ENCODE results near the gene NHSL2. TPM values are rescaled to one million over a fixed set of nuclear protein-coding genes. Genes with fewer than 3 reads are reported as not detected.

The NHSL2 gene
- total RNA-seq, 4 donors from 2014 or later = 1.5 to 2.7 (median 2.1) TPM

DNA sequence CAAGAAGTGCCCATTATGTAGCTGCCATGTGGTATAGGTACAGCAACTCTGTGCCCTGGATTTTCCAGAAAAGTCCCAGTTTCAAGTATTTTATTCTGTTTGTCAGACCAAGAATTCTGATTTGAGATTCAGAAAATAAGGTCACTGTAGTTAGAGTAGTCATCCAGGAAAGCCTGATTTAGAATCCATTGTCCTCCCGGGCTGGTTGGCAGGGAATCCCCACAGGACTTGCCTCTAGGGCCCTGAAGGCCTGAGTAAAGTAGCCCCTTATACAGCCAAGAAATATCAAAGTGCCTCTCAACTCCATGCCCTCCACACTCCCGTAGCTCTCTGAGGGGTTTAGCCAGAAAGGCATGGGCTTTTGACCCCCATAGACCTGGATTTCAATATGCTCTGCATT is 184.7 kb downstream of the NHSL2 start:
- H3K27me3 ChIP-seq = no peaks in the 10 kb centered on the region
- TF ChIP-seq, protein P1, sequence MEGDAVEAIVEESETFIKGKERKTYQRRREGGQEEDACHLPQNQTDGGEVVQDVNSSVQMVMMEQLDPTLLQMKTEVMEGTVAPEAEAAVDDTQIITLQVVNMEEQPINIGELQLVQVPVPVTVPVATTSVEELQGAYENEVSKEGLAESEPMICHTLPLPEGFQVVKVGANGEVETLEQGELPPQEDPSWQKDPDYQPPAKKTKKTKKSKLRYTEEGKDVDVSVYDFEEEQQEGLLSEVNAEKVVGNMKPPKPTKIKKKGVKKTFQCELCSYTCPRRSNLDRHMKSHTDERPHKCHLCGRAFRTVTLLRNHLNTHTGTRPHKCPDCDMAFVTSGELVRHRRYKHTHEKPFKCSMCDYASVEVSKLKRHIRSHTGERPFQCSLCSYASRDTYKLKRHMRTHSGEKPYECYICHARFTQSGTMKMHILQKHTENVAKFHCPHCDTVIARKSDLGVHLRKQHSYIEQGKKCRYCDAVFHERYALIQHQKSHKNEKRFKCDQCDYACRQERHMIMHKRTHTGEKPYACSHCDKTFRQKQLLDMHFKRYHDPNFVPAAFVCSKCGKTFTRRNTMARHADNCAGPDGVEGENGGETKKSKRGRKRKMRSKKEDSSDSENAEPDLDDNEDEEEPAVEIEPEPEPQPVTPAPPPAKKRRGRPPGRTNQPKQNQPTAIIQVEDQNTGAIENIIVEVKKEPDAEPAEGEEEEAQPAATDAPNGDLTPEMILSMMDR (IDR thresholded peaks at IDR 0.05 in 4 of 5, conservative IDR thresholded peaks at IDR 0.05 in 1 of 5) = no peak
- no peak for TF ChIP-seq POLR2A (IDR thresholded peaks at IDR 0.05)
- H3K4me1 ChIP-seq = no peaks in the 10 kb centered on the region
- intact Hi-C loops (cut with DNase I; ENCODE audit: low total_unique reads) = no loop called here
- no peaks in the 10 kb centered on the region for H3K9me3 ChIP-seq
- H3K36me3 ChIP-seq = no peaks in the 10 kb centered on the region
- H3K4me3 ChIP-seq = no peak overlapping the region
- DNase-seq (no peak), ATAC-seq (no peak)
- in situ Hi-C loops (cut with MboI; ENCODE audit: low sequenced_read_pairs in 4 of 4) = no loop called here
- no peak overlapping the region for H3K27ac ChIP-seq

- in situ Hi-C loops (cut with MboI; ENCODE audit: low sequenced_read_pairs in 4 of 4) = no loop called here
- no peak overlapping the region for H3K27ac ChIP-seq
- no peaks in the 10 kb centered on the region for H3K9me3 ChIP-seq
- no peaks in the 10 kb centered on the region for H3K4me1 ChIP-seq
- no peak for ATAC-seq
- TF ChIP-seq, protein P1 (IDR thresholded peaks at IDR 0.05 in 4 of 5, conservative IDR thresholded peaks at IDR 0.05 in 1 of 5) = no peak
- TF ChIP-seq POLR2A (IDR thresholded peaks at IDR 0.05) = no peak
- intact Hi-C loops (cut with DNase I; ENCODE audit: low total_unique reads) = no loop called here
- no peaks in the 10 kb centered on the region for H3K27me3 ChIP-seq
- DNase-seq = no peak
- H3K4me3 ChIP-seq = no peak overlapping the region
- no peaks in the 10 kb centered on the region for H3K36me3 ChIP-seq
These were observed 186.5 kb downstream of the NHSL2 start for GRCh38 chrX:72097098-72097497.

- Histone ChIP-seq H3K27me3 (no peaks in the 10 kb centered on the region), H3K4me3 (no peak overlapping the region), H3K4me1 (no peaks in the 10 kb centered on the region), H3K36me3 (no peaks in the 10 kb centered on the region), H3K27ac (no peak overlapping the region), H3K9me3 (no peaks in the 10 kb centered on the region)
- TF ChIP-seq POLR2A (IDR thresholded peaks at IDR 0.05) = no peak
- TF ChIP-seq, protein P1 (IDR thresholded peaks at IDR 0.05 in 4 of 5, conservative IDR thresholded peaks at IDR 0.05 in 1 of 5) = no peak
- in situ Hi-C loops (cut with MboI; ENCODE audit: low sequenced_read_pairs in 4 of 4) (no loop called here), intact Hi-C loops (cut with DNase I; ENCODE audit: low total_unique reads) (no loop called here)
- DNase-seq = no peak
- ATAC-seq = no peak
These were observed 189.6 kb downstream of the NHSL2 start for GRCh38 chrX:72100051-72100755.

- Histone ChIP-seq H3K36me3 (no peaks in the 10 kb centered on the region), H3K27ac (no peak overlapping the region), H3K27me3 (no peaks in the 10 kb centered on the region), H3K4me3 (no peak overlapping the region), H3K4me1 (no peaks in the 10 kb centered on the region), H3K9me3 (no peaks in the 10 kb centered on the region)
- in situ Hi-C loops (cut with MboI; ENCODE audit: low sequenced_read_pairs in 4 of 4) = no loop called here
- intact Hi-C loops (cut with DNase I; ENCODE audit: low total_unique reads) = no loop called here
- peak in 1 of 2 donors; percentile 44 for ATAC-seq
- TF ChIP-seq, protein P1 (IDR thresholded peaks at IDR 0.05 in 4 of 5, conservative IDR thresholded peaks at IDR 0.05 in 1 of 5) = no peak
- TF ChIP-seq POLR2A (IDR thresholded peaks at IDR 0.05) = no peak
- no peak for DNase-seq
These were observed 190.2 kb downstream of the NHSL2 start for GRCh38 chrX:72100824-72101351.
